HepG2 (cell line): Measurements from ENCODE around the gene CCS. TPM values are rescaled to one million over a fixed set of nuclear protein-coding genes. Genes with fewer than 3 reads are reported as not detected.

ENCODE experiments used
- ARID2 ChIP-seq: sonication (generic); formaldehyde crosslinking; IDR thresholded peaks from 2 replicates; pipeline ENCODE4 v1.8.1; 2022; ENCODE audit warnings: mild to moderate bottlenecking, missing genetic modification reagents, borderline replicate concordance
- CREM ChIP-seq, 2 experiments: sonication (generic) in 1 of 2; formaldehyde crosslinking in 1 of 2; IDR thresholded peaks; 2 replicates each; pipeline versions ENCODE4 v1.4.0 to v1.6.1; 2016 to 2020; ENCODE audit warnings: antibody characterized with exemption in 1 of 2, mild to moderate bottlenecking in 1 of 2, missing genetic modification reagents in 1 of 2
- HCFC1 ChIP-seq: fragments of 150-350 bp; IDR thresholded peaks from 2 replicates; pipeline ENCODE4 v1.6.1; 2014; ENCODE audit warnings: low read depth, low read length
- HOXA9 ChIP-seq: sonication (generic); formaldehyde crosslinking; IDR thresholded peaks from 2 replicates; pipeline ENCODE4 v1.8.1; 2022; ENCODE audit warnings: missing genetic modification reagents, mild to moderate bottlenecking, moderate library complexity, borderline replicate concordance
- LCORL ChIP-seq, 2 experiments: fragments of 450-650 bp in 1 of 2; sonication (generic) in 1 of 2; formaldehyde crosslinking in 1 of 2; IDR thresholded peaks; 2 replicates each; pipeline versions ENCODE4 v1.5.0 to v1.6.1; 2017 to 2020; ENCODE audit warnings: antibody characterized with exemption in 1 of 2, missing genetic modification reagents in 1 of 2
- NR2F2 ChIP-seq: IDR thresholded peaks from 2 replicates; pipeline ENCODE4 v1.6.1; 2012; ENCODE audit warnings: low read depth, inconsistent platforms, borderline replicate concordance
- POLR2AphosphoS2 ChIP-seq: IDR thresholded peaks from 2 replicates; pipeline ENCODE4 v1.6.1; 2011; ENCODE audit warnings: low read depth, low read length, improper control_type of control experiment
- PRPF4 ChIP-seq: fragments of 200-400 bp; formaldehyde crosslinking; IDR thresholded peaks from 2 replicates; pipeline ENCODE4 v1.6.1; 2016; ENCODE audit warnings: low read length, low read depth; ENCODE audit not compliant: poor library complexity, severe bottlenecking
- RARA ChIP-seq: IDR thresholded peaks from 2 replicates; pipeline ENCODE4 v1.6.1; 2016; ENCODE audit warnings: missing genetic modification reagents, missing compliant biosample characterization
- ZHX2 ChIP-seq, 2 experiments: sonication (generic) in 1 of 2; formaldehyde crosslinking in 1 of 2; IDR thresholded peaks; 2 replicates each; pipeline versions ENCODE4 v1.6.1 to v1.9.0; 2014 to 2022; ENCODE audit warnings: antibody characterized with exemption in 1 of 2, borderline replicate concordance in 1 of 2, inconsistent platforms in 1 of 2, low read depth in 1 of 2, missing genetic modification reagents in 1 of 2
- ZNF292 ChIP-seq: sonication (generic); formaldehyde crosslinking; IDR thresholded peaks from 2 replicates; pipeline ENCODE4 v1.8.1; 2022; ENCODE audit warnings: mild to moderate bottlenecking, low read depth, missing genetic modification reagents, borderline replicate concordance
- ZNF333 ChIP-seq: sonication (generic); formaldehyde crosslinking; IDR thresholded peaks from 2 replicates; pipeline ENCODE4 v1.4.0; 2020; ENCODE audit warnings: mild to moderate bottlenecking, missing genetic modification reagents, borderline replicate concordance
- ZNF350 ChIP-seq: sonication (generic); formaldehyde crosslinking; IDR thresholded peaks from 2 replicates; pipeline ENCODE4 v1.4.0; 2020; ENCODE audit warnings: mild to moderate bottlenecking, low read depth, missing genetic modification reagents, borderline replicate concordance
- ZNF772 ChIP-seq: sonication (generic); formaldehyde crosslinking; IDR thresholded peaks from 2 replicates; pipeline ENCODE4 v1.5.0; 2020; ENCODE audit warnings: mild to moderate bottlenecking, missing genetic modification reagents
- polyA plus RNA-seq, 8 experiments: library from polyadenylated mRNA; depleted of rRNA in 3 of 8; stranded (reverse) in 7 of 8; unstranded in 1 of 8; fragments of >200 nt; fragmentation: Illumina TruSeq in 4 of 8; extraction: Trizol in 4 of 8; gene quantifications; 2 replicates each; pipeline versions ENCODE4 v1.2.1 to v1.2.3, GENCODE V29; 2011 to 2016; ENCODE audit warnings: low read depth in 4 of 8, missing spikeins in 1 of 8, mixed read lengths in 1 of 8; ENCODE audit not compliant: insufficient read depth in 1 of 8
- total RNA-seq, 5 experiments: library from RNA; depleted of rRNA; stranded (reverse); fragments of >200 nt; fragmentation: Illumina TruSeq; extraction: Trizol; gene quantifications; 2 replicates each; pipeline ENCODE4 v1.2.3, GENCODE V29; 2016; ENCODE audit warnings: low read depth in 1 of 5
- TF ChIP-seq, protein P1 (sequence below): sonication (generic); formaldehyde crosslinking; IDR thresholded peaks from 2 replicates; pipeline ENCODE4 v1.5.1; 2020; ENCODE audit warnings: missing genetic modification reagents, mild to moderate bottlenecking, borderline replicate concordance
- TF ChIP-seq, protein P2 (sequence below): sonication (generic); formaldehyde crosslinking; IDR thresholded peaks from 2 replicates; pipeline ENCODE4 v1.4.0; 2020; ENCODE audit warnings: missing genetic modification reagents

Gene CCS
- total and polyA plus RNA-seq, 2 of the 13 experiments (the other 11 are each of a cell fraction or from before 2014, with no cell fraction given): 25.4 to 44.6 TPM

DNA sequence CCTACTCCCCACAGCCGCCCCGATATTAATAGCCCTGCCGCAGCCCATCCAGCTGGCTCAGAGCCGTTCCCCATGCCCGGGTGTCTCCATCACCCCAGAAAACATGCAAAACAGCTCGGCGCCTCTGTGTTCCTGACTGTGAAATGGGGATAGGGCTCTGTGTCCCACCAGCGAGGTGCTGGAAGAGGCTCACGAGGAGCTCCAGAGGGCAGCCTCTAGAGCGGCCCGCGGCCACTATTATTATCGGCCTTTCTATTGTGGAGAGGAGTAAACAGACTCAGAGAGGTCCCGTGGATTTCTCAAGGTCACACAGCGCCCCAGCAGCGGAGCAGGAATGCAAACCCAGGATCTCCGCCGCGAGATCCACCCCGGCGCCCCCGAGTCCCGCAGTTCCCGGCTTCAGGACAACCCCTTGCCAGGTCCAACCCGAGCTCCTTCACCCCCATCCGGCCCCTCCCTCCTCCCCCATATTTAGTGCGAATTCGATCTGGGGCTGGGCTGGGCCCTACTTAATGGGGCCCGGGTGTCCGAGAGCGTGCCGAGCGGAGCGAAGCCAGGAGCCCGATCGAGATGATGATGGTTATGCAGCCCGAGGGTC, 46.5 kb upstream of the CCS start, which contains the start of gene ACTN3 (continued):
- TF ChIP-seq, protein P1, sequence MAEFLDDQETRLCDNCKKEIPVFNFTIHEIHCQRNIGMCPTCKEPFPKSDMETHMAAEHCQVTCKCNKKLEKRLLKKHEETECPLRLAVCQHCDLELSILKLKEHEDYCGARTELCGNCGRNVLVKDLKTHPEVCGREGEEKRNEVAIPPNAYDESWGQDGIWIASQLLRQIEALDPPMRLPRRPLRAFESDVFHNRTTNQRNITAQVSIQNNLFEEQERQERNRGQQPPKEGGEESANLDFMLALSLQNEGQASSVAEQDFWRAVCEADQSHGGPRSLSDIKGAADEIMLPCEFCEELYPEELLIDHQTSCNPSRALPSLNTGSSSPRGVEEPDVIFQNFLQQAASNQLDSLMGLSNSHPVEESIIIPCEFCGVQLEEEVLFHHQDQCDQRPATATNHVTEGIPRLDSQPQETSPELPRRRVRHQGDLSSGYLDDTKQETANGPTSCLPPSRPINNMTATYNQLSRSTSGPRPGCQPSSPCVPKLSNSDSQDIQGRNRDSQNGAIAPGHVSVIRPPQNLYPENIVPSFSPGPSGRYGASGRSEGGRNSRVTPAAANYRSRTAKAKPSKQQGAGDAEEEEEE (CRISPR knock-in tag): no peak
- TF ChIP-seq POLR2AphosphoS2 (no peak), CREM (IDR thresholded peaks at IDR 0.05) (0 out of 2 replicates have a peak, but pooled peaks have one; percentile 5), CREM (CRISPR knock-in tag; IDR thresholded peaks at IDR 0.05) (no peak), ZNF772 (CRISPR knock-in tag) (no peak; the same call in 1 of the 2 replicates), ARID2 (CRISPR knock-in tag) (no peak), ZNF350 (CRISPR knock-in tag) (no peak), ZNF292 (CRISPR knock-in tag) (no peak), PRPF4 (no peak), HCFC1 (no peak), HOXA9 (CRISPR knock-in tag) (no peak), ZHX2 (IDR thresholded peaks at IDR 0.05; ENCODE audit: low read depth) (no peak), ZHX2 (CRISPR knock-in tag; IDR thresholded peaks at IDR 0.05; ENCODE audit: borderline replicate concordance) (no peak), LCORL (IDR thresholded peaks at IDR 0.05) (no peak), LCORL (CRISPR knock-in tag; IDR thresholded peaks at IDR 0.05) (no peak), NR2F2 (no peak), ZNF333 (CRISPR knock-in tag) (0 out of 2 replicates have a peak, but pooled peaks have one; percentile 29), RARA (CRISPR knock-in tag) (no peak)
- TF ChIP-seq, protein P2, sequence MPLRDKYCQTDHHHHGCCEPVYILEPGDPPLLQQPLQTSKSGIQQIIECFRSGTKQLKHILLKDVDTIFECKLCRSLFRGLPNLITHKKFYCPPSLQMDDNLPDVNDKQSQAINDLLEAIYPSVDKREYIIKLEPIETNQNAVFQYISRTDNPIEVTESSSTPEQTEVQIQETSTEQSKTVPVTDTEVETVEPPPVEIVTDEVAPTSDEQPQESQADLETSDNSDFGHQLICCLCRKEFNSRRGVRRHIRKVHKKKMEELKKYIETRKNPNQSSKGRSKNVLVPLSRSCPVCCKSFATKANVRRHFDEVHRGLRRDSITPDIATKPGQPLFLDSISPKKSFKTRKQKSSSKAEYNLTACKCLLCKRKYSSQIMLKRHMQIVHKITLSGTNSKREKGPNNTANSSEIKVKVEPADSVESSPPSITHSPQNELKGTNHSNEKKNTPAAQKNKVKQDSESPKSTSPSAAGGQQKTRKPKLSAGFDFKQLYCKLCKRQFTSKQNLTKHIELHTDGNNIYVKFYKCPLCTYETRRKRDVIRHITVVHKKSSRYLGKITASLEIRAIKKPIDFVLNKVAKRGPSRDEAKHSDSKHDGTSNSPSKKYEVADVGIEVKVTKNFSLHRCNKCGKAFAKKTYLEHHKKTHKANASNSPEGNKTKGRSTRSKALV: no peak
